Eye (tissue), 1 donor: Measurements from ENCODE around the gene CAPS.

Experiments
- DNase-seq: peaks from one replicate; pipeline ENCODE4 v3.0.0-alpha.2; 2015

CAPS gene

GRCh38 chr19:5892772-5893275, 21.2 kb upstream of the CAPS start:
- no peak for DNase-seq

- DNase-seq: no peak
These were observed 20.7 kb upstream of the CAPS start for GRCh38 chr19:5893296-5893903.

GRCh38 chr19:5893907-5894703, 19.9 kb upstream of the CAPS start:
- no peak for DNase-seq

GRCh38 chr19:5894704-5895349, 19.2 kb upstream of the CAPS start:
- no peak for DNase-seq

GRCh38 chr19:5895409-5895808, 18.6 kb upstream of the CAPS start:
- no peak for DNase-seq

- no peak for DNase-seq
These were observed 18.2 kb upstream of the CAPS start for GRCh38 chr19:5895890-5896289.

- no peak for DNase-seq
These were observed 17.5 kb upstream of the CAPS start for GRCh38 chr19:5896365-5897076.

- no peak for DNase-seq
These were observed 16.7 kb upstream of the CAPS start for GRCh38 chr19:5897189-5897969.

GRCh38 chr19:5899728-5900526, 14.1 kb upstream of the CAPS start:
- no peak for DNase-seq

GRCh38 chr19:5900976-5901375, 13.1 kb upstream of the CAPS start:
- DNase-seq: no peak

GRCh38 chr19:5903056-5903623, 10.9 kb upstream of the CAPS start:
- no peak for DNase-seq

GRCh38 chr19:5903624-5904351, 10.3 kb upstream of the CAPS start, which contains the start of gene NDUFA11:
TSS of gene NDUFA11 (minus strand) at chr19:5903790. CDS start at chr19:5903708, 82 bp downstream.
- peak; percentile 99 for DNase-seq

- peak; percentile 100 for DNase-seq
These were observed 9.5 kb upstream of the CAPS start, which contains the start of gene VMAC for GRCh38 chr19:5904352-5905113. TSS of gene VMAC (plus strand) at chr19:5904872. CDS start at chr19:5904891, 19 bp downstream.

GRCh38 chr19:5905114-5905778, 8.8 kb upstream of the CAPS start:
- no peak for DNase-seq

GRCh38 chr19:5907241-5907640, 6.8 kb upstream of the CAPS start:
- no peak for DNase-seq

GRCh38 chr19:5908773-5909442, 5.1 kb upstream of the CAPS start:
- no peak for DNase-seq

- DNase-seq: no peak
These were observed 3.5 kb upstream of the CAPS start for GRCh38 chr19:5910638-5910907.

- no peak for DNase-seq
These were observed 2.7 kb upstream of the CAPS start for GRCh38 chr19:5911366-5911765.
